H9 (cell line): ENCODE data around the gene IFNL3. TPM values are rescaled to one million over a fixed set of nuclear protein-coding genes. Genes with fewer than 3 reads are reported as not detected.
"Not testable (repeated sequence)": the region's sequence is repeated elsewhere in the genome, so short reads cannot be mapped to it uniquely, and the experiment has no call there.

Source experiments
- DNase-seq: peaks from one replicate; pipeline ENCODE4 v3.0.0-alpha.2; 2017
- H2AFZ ChIP-seq: one replicate; pipeline ENCODE4 v1.6.1; 2013; ENCODE audit warnings: mild to moderate bottlenecking, low read length, control low read depth, moderate library complexity
- H2AK5ac ChIP-seq: 2 replicates; pipeline ENCODE4 v1.6.1; 2013; ENCODE audit warnings: low read length, control low read depth, mixed read lengths; ENCODE audit not compliant: insufficient read length
- H2BK120ac ChIP-seq: one replicate; pipeline ENCODE4 v1.6.1; 2013; ENCODE audit warnings: low read depth, mild to moderate bottlenecking, low read length, control low read depth, inconsistent platforms; ENCODE audit not compliant: poor library complexity, severe bottlenecking
- H2BK12ac ChIP-seq: 2 replicates; pipeline ENCODE4 v1.6.1; 2013; ENCODE audit warnings: low read length, control low read depth, mixed read lengths, low read depth; ENCODE audit not compliant: insufficient read length
- H2BK15ac ChIP-seq: 2 replicates; pipeline ENCODE4 v1.6.1; 2013; ENCODE audit warnings: low read depth, low read length, control low read depth
- H2BK20ac ChIP-seq: one replicate; pipeline ENCODE4 v1.6.1; 2013; ENCODE audit warnings: low read depth, mild to moderate bottlenecking, low read length, control low read depth, inconsistent platforms; ENCODE audit not compliant: poor library complexity, severe bottlenecking
- H2BK5ac ChIP-seq: 2 replicates; pipeline ENCODE4 v1.6.1; 2013; ENCODE audit warnings: low read length, control low read depth, mixed read lengths; ENCODE audit not compliant: insufficient read length
- H3K14ac ChIP-seq: 2 replicates; pipeline ENCODE4 v1.6.1; 2013; ENCODE audit warnings: low read length, control low read depth; ENCODE audit not compliant: insufficient read depth
- H3K18ac ChIP-seq: 2 replicates; pipeline ENCODE4 v1.6.1; 2013; ENCODE audit warnings: low read depth, mild to moderate bottlenecking, mixed read lengths, low read length, control low read depth; ENCODE audit not compliant: insufficient read length
- H3K23ac ChIP-seq: 2 replicates; pipeline ENCODE4 v1.6.1; 2013; ENCODE audit warnings: low read length, control low read depth, mixed read lengths, low read depth; ENCODE audit not compliant: insufficient read length
- H3K23me2 ChIP-seq: 2 replicates; pipeline ENCODE4 v1.6.1; 2013; ENCODE audit warnings: low read depth, mild to moderate bottlenecking, mixed read lengths, low read length, control low read depth; ENCODE audit not compliant: insufficient read length, poor library complexity, severe bottlenecking
- H3K27ac ChIP-seq: 2 replicates; pipeline ENCODE4 v1.5.1; 2013; ENCODE audit warnings: low read length, control low read depth, mixed read lengths, low read depth; ENCODE audit not compliant: insufficient read length
- H3K27me3 ChIP-seq: 2 replicates; pipeline ENCODE4 v1.6.1; 2013; ENCODE audit warnings: low read length, control low read depth, inconsistent platforms; ENCODE audit not compliant: insufficient read depth
- H3K4ac ChIP-seq: 2 replicates; pipeline ENCODE4 v1.6.1; 2013; ENCODE audit warnings: low read depth, mild to moderate bottlenecking, control low read depth, inconsistent platforms, low read length, moderate library complexity
- H3K4me1 ChIP-seq: 2 replicates; pipeline ENCODE4 v1.6.1; 2013; ENCODE audit warnings: low read length, control low read depth, inconsistent platforms; ENCODE audit not compliant: insufficient read depth
- H3K4me2 ChIP-seq: 2 replicates; pipeline ENCODE4 v1.6.1; 2013; ENCODE audit warnings: low read length, control low read depth, mixed read lengths; ENCODE audit not compliant: insufficient read length, insufficient read depth
- H3K56ac ChIP-seq: 2 replicates; pipeline ENCODE4 v1.6.1; 2013; ENCODE audit warnings: low read depth, mild to moderate bottlenecking, mixed read lengths, low read length, control low read depth; ENCODE audit not compliant: insufficient read length
- H3K79me1 ChIP-seq: 2 replicates; pipeline ENCODE4 v1.6.1; 2013; ENCODE audit warnings: low read depth, mild to moderate bottlenecking, moderate library complexity, low read length, control low read depth, inconsistent platforms; ENCODE audit not compliant: insufficient read depth, poor library complexity, severe bottlenecking
- H3K79me2 ChIP-seq: 2 replicates; pipeline ENCODE4 v1.6.1; 2013; ENCODE audit warnings: low read length, control low read depth, inconsistent platforms; ENCODE audit not compliant: insufficient read depth
- H3K9ac ChIP-seq: 2 replicates; pipeline ENCODE4 v1.6.1; 2013; ENCODE audit warnings: low read length, control low read depth, mixed read lengths; ENCODE audit not compliant: insufficient read length; ENCODE audit errors: extremely low read depth
- H3K9me3 ChIP-seq: one replicate; pipeline ENCODE4 v1.6.1; 2013; ENCODE audit warnings: low read depth, low read length, inconsistent platforms; ENCODE audit not compliant: control insufficient read depth
- H3T11ph ChIP-seq: one replicate; pipeline ENCODE4 v1.6.1; 2013; ENCODE audit warnings: mild to moderate bottlenecking, low read length, control low read depth, inconsistent platforms
- H4K20me1 ChIP-seq: one replicate; pipeline ENCODE4 v1.6.1; 2013; ENCODE audit not compliant: control insufficient read depth, insufficient read length, insufficient read depth
- H4K5ac ChIP-seq: 2 replicates; pipeline ENCODE4 v1.6.1; 2013; ENCODE audit warnings: low read depth, mild to moderate bottlenecking, mixed read lengths, low read length, control low read depth; ENCODE audit not compliant: insufficient read length
- H4K8ac ChIP-seq: replicated peaks from 2 replicates; pipeline ENCODE4 v1.6.1; 2013; ENCODE audit warnings: low read length, control low read depth, mixed read lengths, low read depth; ENCODE audit not compliant: insufficient read length
- H4K91ac ChIP-seq: 2 replicates; pipeline ENCODE4 v1.6.1; 2013; ENCODE audit warnings: low read depth, mild to moderate bottlenecking, moderate library complexity, mixed read lengths, low read length, control low read depth; ENCODE audit not compliant: insufficient read length
- H3K27ac Mint-ChIP-seq, 3 experiments: 2 replicates in 2 of 3; 3 replicates in 1 of 3; pipeline ENCODE4 v1.8.0; 2020 to 2021; ENCODE audit warnings: mixed read lengths in 3 of 3, mild to moderate bottlenecking in 1 of 3, moderate library complexity in 1 of 3
- H3K27me3 Mint-ChIP-seq: 2 replicates; pipeline ENCODE4 v1.8.0; 2021; ENCODE audit warnings: low read depth, mild to moderate bottlenecking, moderate library complexity, mixed read lengths
- H3K36me3 Mint-ChIP-seq, 3 experiments: 2 replicates in 2 of 3; 3 replicates in 1 of 3; pipeline ENCODE4 v1.8.0; 2020 to 2021; ENCODE audit warnings: low read depth in 3 of 3, mixed read lengths in 3 of 3; ENCODE audit not compliant: insufficient read depth in 1 of 3
- H3K4me1 Mint-ChIP-seq, 2 experiments: 2 replicates each; pipeline ENCODE4 v1.8.0; 2020; ENCODE audit warnings: mixed read lengths in 2 of 2
- H3K4me3 Mint-ChIP-seq, 2 experiments: 2 replicates in 1 of 2; 3 replicates in 1 of 2; pipeline ENCODE4 v1.8.0; 2020 to 2021; ENCODE audit warnings: mild to moderate bottlenecking in 2 of 2, mixed read lengths in 2 of 2, moderate library complexity in 1 of 2
- H3K9me3 Mint-ChIP-seq, 2 experiments: 2 replicates in 1 of 2; 3 replicates in 1 of 2; pipeline ENCODE4 v1.8.0; 2020; ENCODE audit warnings: mild to moderate bottlenecking in 2 of 2, mixed read lengths in 2 of 2, moderate library complexity in 1 of 2
- WGBS: extraction: QIAGEN DNeasy Blood & Tissue Kit; methylation state at CpG from one replicate; pipeline ENCODE4 v1.1.7; 2013; ENCODE audit warnings: missing lambda C conversion rate, low lambda C conversion rate, mixed read lengths; ENCODE audit not compliant: insufficient read length; ENCODE audit errors: extremely low coverage; 5-methylcytosine and 5-hydroxymethylcytosine counted together
- total RNA-seq: library from RNA; stranded (reverse); gene quantifications from 2 replicates; pipeline ENCODE4 v1.2.1, GENCODE V29; 2021

Gene IFNL3
- total RNA-seq, 1 experiment from 2014 or later, result not detected

DNA sequence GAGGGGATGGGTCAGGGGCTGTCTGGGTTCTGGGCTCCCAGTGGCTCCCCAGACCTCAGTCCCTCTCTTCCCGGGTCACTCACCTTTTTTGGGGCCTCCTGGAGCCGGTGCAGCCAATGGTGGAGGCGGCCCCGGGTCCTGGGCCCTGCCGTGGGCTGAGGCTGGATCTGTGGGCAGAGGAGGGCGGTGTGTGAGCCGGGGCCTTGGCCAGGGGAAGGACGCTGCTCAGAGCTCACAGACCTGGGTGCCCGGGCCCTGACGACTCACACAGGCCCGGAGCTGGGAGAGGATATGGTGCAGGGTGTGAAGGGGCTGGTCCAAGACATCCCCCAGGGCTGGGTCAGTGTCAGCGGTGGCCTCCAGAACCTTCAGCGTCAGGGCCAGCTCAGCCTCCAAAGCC, 1.1 kb downstream of the IFNL3 start:
- not testable (repeated sequence) for H3T11ph ChIP-seq, H4K91ac ChIP-seq, H3K4me3 Mint-ChIP-seq, H3K4me1 Mint-ChIP-seq, H2BK15ac ChIP-seq, H2AK5ac ChIP-seq, H3K14ac ChIP-seq, H3K23me2 ChIP-seq, H3K79me1 ChIP-seq, H3K79me2 ChIP-seq, H3K27ac Mint-ChIP-seq, DNase-seq, H3K9me3 ChIP-seq, H4K5ac ChIP-seq, H3K9ac ChIP-seq, H3K4me2 ChIP-seq, H3K27ac ChIP-seq, H2AFZ ChIP-seq, H4K8ac ChIP-seq, H4K20me1 ChIP-seq, H3K36me3 Mint-ChIP-seq, H3K18ac ChIP-seq, H3K4ac ChIP-seq, H2BK120ac ChIP-seq, H3K9me3 Mint-ChIP-seq, H3K23ac ChIP-seq, H3K56ac ChIP-seq, H2BK20ac ChIP-seq, H3K4me1 ChIP-seq, H2BK5ac ChIP-seq, H2BK12ac ChIP-seq
- peaks cover 19% of the 10 kb centered on the region; the same call in 1 of the 2 replicates for H3K27me3 ChIP-seq
- peaks cover 77% of the 10 kb centered on the region for H3K27me3 Mint-ChIP-seq
- WGBS, result no CpG with 5 or more reads among the region's 13 CpGs
